CMK (cell line): ENCODE results near the gene FGFR3.

Source experiments
- DNase-seq: peaks from one replicate; pipeline ENCODE4 v3.0.0-alpha.2; 2010; ENCODE audit warnings: low read depth

FGFR3 gene

GRCh38 chr4:1788254-1788973 lies 4.7 kb upstream of the FGFR3 start:
- no peak for DNase-seq

GRCh38 chr4:1789552-1789951 lies 3.5 kb upstream of the FGFR3 start:
- no peak for DNase-seq

- DNase-seq: no peak
These were observed 3.1 kb upstream of the FGFR3 start for GRCh38 chr4:1790005-1790404.

DNA sequence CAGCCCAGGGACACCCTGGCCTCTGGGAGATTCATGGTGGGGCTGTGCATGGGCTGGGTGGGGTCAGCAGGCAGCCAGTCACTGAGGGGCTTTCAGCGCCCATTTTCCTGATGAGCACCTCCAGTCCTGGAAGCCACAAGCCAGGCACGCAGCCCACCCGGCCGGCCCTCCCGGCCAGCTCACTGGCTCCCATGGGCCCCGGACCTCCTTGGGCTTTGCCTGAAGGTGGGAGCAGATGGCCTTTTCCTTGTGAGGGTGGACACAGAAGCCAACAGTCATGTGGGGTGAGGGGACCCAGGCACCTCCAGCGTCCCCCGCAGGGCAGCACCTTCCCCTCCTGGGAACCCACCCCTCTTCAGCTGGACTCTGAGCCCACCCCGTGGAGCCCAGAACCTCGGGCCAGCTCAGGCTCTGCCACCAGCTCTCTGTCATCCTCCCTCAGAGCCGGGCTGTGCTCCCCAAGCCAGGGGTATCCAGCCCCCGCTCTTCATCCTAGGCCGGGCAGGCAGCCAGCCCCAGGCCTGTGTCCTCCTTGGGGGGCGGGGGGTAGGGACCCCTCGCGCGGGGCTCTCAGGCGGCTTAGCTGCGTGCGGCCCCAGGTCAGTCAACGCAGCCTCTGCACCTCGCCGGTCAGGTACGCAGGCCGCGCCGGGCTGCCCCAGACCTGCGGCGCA lies 798 bp upstream of the FGFR3 start:
- no peak for DNase-seq

DNA sequence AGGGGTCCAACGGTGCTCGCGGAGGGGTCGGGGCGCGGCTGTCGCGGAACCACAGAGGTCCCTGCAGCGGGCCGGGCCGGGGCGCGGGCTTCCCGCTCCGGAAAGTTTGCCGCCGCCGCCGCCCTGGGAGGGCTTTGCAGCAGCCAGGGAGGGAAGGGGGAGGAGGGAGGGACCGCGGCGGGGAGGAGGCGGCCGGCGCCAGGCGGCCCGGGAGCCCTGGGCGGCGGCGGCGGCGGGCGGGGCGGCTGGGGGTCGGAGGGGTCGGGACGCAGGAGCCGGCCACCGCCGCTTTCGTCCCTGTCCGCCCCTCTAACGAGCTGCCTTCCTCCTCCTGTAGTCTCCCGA lies 375 bp downstream of the FGFR3 start:
- no peak for DNase-seq

DNA sequence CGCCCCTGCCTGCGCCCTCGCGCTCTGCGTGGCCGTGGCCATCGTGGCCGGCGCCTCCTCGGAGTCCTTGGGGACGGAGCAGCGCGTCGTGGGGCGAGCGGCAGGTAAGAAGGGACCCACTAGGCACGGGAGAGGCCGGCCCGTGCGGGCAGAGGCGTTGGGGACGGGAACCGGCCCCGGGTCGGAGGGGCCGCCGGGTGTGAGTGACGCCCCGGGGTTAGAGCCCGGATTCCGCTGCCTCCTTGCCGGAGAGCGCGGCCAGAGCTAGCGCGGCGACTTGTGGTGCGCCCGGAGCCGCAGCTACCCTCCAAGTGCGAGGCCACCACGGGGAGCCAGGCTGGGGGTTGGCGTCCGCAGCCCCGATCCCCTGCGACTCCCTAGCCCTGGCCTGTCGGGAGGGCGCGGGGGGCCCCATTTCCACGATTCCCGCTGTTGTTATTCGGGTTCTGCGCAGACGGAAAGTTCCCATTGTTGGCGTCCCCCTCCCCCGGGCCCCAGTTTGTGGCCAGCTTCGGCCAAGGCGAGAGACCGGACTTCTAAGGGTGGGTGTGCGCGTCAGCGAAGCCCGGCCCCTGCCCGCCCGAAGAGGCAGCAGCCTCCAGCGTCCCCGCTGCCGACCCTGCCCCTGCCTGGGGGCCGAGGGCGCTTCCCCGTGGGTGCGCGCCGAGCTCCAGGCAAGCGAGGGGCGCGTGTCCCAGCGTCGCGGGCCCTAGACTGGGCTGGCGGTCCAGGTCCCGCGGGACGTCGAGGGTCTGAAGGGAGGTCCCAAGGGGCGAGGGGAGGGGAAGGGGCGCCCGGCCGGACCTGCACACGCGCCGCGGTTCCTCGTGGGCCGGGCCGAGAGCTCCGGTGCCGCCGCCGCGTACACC lies 1.1 kb downstream of the FGFR3 start:
- DNase-seq: no peak

GRCh38 chr4:1794809-1795298 lies 1.8 kb downstream of the FGFR3 start:
- no peak for DNase-seq

- DNase-seq: no peak
These were observed 2.5 kb downstream of the FGFR3 start for GRCh38 chr4:1795299-1796195.

DNA sequence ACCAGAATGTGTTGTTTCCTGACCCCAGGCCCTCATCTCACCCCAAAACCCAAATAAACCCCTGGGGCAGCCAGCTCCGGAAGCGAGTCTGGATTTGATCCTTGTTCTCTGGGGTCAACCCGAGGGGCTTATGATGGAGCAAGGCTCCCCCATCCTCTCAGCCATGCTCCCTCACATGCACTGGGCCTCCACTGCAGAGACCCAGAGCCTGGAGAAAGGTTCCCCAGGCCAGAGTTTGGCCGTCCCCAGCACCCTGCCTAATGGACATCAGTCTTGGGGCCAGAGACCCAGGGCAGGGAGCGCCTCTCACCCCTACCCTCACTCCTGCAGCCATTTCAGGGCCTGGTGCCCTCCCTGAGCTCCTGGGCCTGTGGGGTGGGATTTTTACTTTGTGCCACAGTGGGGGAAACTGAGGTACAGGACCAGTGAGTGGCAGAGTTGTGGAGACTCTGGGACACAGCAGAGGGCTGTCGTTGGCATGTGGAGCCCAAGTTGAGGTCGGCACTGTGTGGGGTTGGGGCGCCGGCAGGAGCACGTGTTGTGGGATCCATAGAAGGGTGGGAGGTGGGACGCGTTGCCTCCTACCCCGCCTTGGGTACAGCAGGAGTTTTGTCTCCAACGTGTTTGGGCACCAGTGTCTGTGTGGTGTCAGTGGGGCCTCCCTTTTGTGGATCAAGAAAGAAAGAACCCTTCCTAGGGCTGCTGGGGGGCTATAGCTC lies 3.6 kb downstream of the FGFR3 start:
- DNase-seq: no peak

- no peak for DNase-seq
These were observed 4.3 kb downstream of the FGFR3 start for GRCh38 chr4:1797298-1797860.

- DNase-seq: no peak
These were observed 4.9 kb downstream of the FGFR3 start for GRCh38 chr4:1797861-1798579.

- no peak for DNase-seq
These were observed 5.7 kb downstream of the FGFR3 start for GRCh38 chr4:1798580-1799386.

GRCh38 chr4:1799387-1800375 lies 6.6 kb downstream of the FGFR3 start:
- DNase-seq: no peak

GRCh38 chr4:1800805-1801204 lies 7.7 kb downstream of the FGFR3 start:
- DNase-seq: no peak

DNA sequence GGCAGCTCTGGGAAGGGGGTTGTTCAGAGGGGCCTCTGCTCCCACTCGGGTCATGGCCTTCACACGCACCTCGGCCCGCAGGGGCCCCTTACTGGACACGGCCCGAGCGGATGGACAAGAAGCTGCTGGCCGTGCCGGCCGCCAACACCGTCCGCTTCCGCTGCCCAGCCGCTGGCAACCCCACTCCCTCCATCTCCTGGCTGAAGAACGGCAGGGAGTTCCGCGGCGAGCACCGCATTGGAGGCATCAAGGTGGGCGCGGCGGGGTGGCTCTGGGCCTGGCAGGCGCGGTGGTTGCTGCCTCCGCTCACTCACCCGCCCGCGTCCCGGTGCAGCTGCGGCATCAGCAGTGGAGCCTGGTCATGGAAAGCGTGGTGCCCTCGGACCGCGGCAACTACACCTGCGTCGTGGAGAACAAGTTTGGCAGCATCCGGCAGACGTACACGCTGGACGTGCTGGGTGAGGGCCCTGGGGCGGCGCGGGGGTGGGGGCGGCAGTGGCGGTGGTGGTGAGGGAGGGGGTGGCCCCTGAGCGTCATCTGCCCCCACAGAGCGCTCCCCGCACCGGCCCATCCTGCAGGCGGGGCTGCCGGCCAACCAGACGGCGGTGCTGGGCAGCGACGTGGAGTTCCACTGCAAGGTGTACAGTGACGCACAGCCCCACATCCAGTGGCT lies 8.3 kb downstream of the FGFR3 start:
- no peak for DNase-seq

- DNase-seq: no peak
These were observed 9.1 kb downstream of the FGFR3 start for GRCh38 chr4:1802151-1802715.
